ENCODE measurements around the gene ANXA6.

ANXA6 gene

DNA sequence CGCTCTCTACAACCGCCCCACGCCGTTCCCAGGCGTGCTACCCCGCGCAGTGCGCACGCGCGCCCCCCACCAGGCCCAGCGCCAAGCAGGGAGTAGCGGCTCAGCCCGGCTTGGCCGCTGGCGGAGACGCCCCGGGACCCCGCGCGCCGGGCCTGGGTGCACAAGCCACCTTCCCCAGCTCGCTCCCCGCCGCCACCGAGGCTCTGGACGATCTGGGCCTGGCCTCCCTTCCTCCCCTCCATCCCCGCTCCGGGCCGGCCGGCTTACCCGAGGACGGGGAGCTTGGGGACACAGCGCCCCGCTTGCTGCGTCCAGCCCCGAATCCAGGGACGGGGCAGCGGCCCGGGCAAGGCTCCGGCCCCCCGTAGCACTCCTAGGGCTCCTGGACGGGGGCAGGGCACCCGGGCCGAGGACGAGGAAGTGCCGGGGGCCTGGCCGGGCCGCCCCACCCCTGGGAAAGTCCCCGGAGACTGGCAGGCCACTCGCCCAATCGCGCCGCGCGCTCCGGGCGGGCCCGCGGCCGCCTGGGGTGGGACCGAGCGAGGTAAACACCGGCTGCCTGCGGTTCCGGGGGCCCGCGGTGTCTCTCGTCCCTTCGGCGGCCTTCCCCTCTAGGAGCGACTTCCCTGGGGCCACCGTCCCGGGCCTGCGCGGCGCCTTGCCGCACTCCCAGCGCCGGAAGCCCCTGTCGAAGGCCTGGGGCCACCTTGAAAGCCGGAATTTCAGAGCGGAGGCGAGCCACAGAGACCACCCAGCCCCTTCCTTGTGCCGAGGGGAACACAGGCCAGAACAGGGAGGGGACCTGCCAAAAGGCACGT is 76.8 kb downstream of the ANXA6 start, which contains the start of gene TNIP1 (continued):
- TF ChIP-seq, protein P1, sequence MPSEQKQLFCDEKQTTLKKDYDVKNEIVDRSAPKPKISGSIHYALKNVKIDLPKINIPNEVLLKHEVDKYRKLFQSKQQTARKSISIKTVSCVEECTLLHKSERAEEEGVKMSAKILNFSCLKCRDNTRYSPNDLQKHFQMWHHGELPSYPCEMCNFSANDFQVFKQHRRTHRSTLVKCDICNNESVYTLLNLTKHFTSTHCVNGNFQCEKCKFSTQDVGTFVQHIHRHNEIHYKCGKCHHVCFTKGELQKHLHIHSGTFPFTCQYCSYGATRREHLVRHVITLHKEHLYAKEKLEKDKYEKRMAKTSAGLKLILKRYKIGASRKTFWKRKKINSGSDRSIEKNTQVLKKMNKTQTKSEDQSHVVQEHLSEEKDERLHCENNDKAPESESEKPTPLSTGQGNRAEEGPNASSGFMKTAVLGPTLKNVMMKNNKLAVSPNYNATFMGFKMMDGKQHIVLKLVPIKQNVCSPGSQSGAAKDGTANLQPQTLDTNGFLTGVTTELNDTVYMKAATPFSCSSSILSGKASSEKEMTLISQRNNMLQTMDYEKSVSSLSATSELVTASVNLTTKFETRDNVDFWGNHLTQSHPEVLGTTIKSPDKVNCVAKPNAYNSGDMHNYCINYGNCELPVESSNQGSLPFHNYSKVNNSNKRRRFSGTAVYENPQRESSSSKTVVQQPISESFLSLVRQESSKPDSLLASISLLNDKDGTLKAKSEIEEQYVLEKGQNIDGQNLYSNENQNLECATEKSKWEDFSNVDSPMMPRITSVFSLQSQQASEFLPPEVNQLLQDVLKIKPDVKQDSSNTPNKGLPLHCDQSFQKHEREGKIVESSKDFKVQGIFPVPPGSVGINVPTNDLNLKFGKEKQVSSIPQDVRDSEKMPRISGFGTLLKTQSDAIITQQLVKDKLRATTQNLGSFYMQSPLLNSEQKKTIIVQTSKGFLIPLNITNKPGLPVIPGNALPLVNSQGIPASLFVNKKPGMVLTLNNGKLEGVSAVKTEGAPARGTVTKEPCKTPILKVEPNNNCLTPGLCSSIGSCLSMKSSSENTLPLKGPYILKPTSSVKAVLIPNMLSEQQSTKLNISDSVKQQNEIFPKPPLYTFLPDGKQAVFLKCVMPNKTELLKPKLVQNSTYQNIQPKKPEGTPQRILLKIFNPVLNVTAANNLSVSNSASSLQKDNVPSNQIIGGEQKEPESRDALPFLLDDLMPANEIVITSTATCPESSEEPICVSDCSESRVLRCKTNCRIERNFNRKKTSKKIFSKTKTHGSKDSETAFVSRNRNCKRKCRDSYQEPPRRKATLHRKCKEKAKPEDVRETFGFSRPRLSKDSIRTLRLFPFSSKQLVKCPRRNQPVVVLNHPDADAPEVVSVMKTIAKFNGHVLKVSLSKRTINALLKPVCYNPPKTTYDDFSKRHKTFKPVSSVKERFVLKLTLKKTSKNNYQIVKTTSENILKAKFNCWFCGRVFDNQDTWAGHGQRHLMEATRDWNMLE (tag by site-specific recombination; conservative IDR thresholded peaks at IDR 0.05; ENCODE audit: low read depth), result no peak
- TF ChIP-seq ZFP3 (tag by site-specific recombination; IDR thresholded peaks at IDR 0.05; ENCODE audit: low read depth) (no peak), TRIM28 (IDR thresholded peaks at IDR 0.05; ENCODE audit: borderline replicate concordance, low read length) (no peak), ZNF768 (tag by site-specific recombination; IDR thresholded peaks at IDR 0.05) (no peak), ZNF26 (tag by site-specific recombination; IDR thresholded peaks at IDR 0.05) (no peak), ZNF623 (tag by site-specific recombination; IDR thresholded peaks at IDR 0.05) (no peak), ZNF548 (tag by site-specific recombination; IDR thresholded peaks at IDR 0.05) (no peak), ZFP69B (tag by site-specific recombination; IDR thresholded peaks at IDR 0.05) (peak; percentile 73), ZNF174 (tag by site-specific recombination; IDR thresholded peaks at IDR 0.05) (no peak), ZNF280C (tag by site-specific recombination; IDR thresholded peaks at IDR 0.05) (no peak), GFI1B (tag by site-specific recombination; IDR thresholded peaks at IDR 0.05) (no peak), ZNF654 (tag by site-specific recombination; IDR thresholded peaks at IDR 0.05; ENCODE audit: low read depth) (no peak), ZNF132 (tag by site-specific recombination; IDR thresholded peaks at IDR 0.05; ENCODE audit: borderline replicate concordance) (no peak), ZBTB44 (tag by site-specific recombination; IDR thresholded peaks at IDR 0.05) (no peak), ZNF747 (tag by site-specific recombination; IDR thresholded peaks at IDR 0.05) (no peak), MZF1 (tag by site-specific recombination; IDR thresholded peaks at IDR 0.05; ENCODE audit: borderline replicate concordance) (peak; percentile 39; the same call in 1 of the 2 replicates), ZNF416 (tag by site-specific recombination; IDR thresholded peaks at IDR 0.05) (no peak), KLF10 (tag by site-specific recombination; IDR thresholded peaks at IDR 0.05) (peak; percentile 96), ZNF354C (tag by site-specific recombination; IDR thresholded peaks at IDR 0.05; ENCODE audit: borderline replicate concordance, low read depth) (no peak), ZNF16 (tag by site-specific recombination; IDR thresholded peaks at IDR 0.05; ENCODE audit: low read depth) (no peak), ZNF274 (IDR thresholded peaks at IDR 0.05; ENCODE audit: low read length) (no peak), ZNF274 (tag by site-specific recombination; IDR thresholded peaks at IDR 0.05; ENCODE audit: borderline replicate concordance) (no peak), ZNF544 (tag by site-specific recombination; IDR thresholded peaks at IDR 0.05) (no peak)
- TF ChIP-seq, protein P2, sequence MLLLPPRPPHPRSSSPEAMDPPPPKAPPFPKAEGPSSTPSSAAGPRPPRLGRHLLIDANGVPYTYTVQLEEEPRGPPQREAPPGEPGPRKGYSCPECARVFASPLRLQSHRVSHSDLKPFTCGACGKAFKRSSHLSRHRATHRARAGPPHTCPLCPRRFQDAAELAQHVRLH (tag by site-specific recombination; IDR thresholded peaks at IDR 0.05), result peak; percentile 39; the same call in 1 of the 2 replicates
- TF ChIP-seq, protein P3, sequence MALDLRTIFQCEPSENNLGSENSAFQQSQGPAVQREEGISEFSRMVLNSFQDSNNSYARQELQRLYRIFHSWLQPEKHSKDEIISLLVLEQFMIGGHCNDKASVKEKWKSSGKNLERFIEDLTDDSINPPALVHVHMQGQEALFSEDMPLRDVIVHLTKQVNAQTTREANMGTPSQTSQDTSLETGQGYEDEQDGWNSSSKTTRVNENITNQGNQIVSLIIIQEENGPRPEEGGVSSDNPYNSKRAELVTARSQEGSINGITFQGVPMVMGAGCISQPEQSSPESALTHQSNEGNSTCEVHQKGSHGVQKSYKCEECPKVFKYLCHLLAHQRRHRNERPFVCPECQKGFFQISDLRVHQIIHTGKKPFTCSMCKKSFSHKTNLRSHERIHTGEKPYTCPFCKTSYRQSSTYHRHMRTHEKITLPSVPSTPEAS (tag by site-specific recombination; IDR thresholded peaks at IDR 0.05), result no peak
- TF ChIP-seq, protein P4, sequence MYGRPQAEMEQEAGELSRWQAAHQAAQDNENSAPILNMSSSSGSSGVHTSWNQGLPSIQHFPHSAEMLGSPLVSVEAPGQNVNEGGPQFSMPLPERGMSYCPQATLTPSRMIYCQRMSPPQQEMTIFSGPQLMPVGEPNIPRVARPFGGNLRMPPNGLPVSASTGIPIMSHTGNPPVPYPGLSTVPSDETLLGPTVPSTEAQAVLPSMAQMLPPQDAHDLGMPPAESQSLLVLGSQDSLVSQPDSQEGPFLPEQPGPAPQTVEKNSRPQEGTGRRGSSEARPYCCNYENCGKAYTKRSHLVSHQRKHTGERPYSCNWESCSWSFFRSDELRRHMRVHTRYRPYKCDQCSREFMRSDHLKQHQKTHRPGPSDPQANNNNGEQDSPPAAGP (tag by site-specific recombination; IDR thresholded peaks at IDR 0.05), result peak; percentile 81

Data from HEK293 (cell line).